Activated T-helper 1 cell treated with anti-CD3 and anti-CD28 coated beads, Interleukin-2, amount 50 U/mL, for 16 hours (primary cell): Measurements from ENCODE around the gene ACSL6.
"Not testable (repeated sequence)": the region's sequence is repeated elsewhere in the genome, so short reads cannot be mapped to it uniquely, and the experiment has no call there.

Experiments
- DNase-seq, 2 donors: peaks; one replicate each; pipeline ENCODE4 v3.0.0-alpha.2; 2020; ENCODE audit warnings: low read depth in 1 of 2, low spot score in 1 of 2

Gene ACSL6

DNA sequence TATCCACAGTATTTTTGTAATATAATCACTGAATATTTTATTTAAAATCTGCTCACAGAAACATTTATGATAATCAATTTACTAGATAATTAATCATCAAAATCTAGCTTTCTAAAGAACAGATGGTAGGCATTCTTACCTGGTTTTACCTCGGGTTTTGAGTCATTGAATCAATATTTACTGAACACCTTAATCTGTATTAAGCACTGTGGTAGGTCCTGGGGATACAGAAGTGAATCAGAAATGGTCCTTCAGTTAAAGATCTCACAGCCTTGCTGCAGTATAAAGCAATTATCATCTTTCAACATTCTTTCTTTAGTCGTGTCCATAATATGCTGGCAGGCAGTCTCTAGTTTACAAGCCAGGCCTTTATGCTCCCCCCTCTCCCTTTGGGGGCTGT is 64.0 kb downstream of the ACSL6 start:
- DNase-seq, result no peak

DNA sequence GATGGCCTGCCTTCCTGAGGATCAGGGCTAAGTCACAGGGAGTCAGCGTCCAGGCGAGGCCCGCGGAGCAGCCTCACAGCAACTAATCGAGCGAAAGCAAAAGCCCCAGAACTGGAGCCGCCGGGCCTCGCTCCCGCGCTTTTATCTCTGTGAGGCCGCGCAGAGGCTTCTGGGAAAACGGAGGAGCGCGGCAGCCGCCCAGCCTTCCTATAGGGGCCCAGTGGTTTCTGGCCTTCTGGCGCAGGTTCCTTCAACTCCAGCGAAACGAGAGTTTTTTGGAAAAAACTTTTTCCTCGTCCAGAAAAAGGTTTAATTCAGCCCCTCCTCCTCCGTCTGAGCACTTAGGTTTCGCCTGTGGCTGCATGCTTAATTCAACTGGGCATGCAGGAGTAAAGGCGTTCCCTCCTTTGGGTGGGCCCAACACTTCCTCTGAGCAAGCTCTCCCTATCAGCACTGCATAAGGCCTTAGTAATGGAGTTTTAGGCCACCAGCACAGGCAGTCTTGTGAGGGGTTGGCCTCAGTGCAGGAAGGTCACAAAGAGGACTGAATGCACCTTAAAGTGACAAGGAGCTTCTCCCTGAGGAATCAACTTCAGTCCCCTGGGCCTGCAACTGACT is 65.8 kb downstream of the ACSL6 start, which contains the start of gene MEIKIN:
Gene MEIKIN (minus strand): TSS at position 113 of the 618 bp plus-strand sequence. CDS start 158 bp downstream, outside the sequence.
- DNase-seq, result no peak

DNA sequence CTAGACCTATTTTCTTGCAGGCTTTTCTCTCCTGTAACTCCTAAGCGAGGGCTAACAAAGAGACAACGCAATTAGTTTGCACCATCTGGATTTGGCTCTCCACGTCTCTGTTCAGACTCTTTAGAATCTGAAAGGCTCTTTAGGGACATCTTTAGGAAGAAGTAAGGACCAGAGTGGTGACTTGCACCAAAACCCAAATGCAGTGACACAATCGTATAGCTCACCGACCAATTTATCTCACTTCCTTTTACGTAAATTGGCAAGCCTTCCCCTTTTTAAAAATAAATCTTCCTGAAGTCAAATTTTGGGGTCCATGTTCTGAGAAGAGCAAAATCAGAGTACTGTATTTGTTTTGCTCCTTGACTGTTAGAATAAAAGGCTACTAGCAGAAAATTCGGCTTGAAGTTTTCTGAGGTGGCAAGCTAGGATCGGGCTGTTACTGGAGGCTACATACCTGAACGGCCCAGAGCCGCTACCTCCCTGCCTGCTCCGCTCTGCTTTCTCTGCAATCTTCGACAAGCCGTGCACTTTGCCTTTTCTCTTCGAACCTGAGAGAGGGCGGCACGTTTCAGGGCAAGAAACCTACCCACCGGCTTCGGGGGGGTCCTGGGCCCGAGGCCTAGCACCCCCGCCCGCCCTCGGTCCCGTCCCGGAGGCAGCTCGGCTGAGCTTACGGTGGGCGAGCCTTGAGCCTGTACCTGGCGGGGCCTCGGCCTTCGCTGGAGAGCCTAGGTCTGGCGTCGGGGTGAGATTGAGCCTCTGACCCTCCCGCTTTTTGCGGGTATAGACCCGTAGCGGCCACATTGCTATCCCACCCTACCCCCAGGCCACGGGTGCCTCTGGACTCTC is 66.5 kb downstream of the ACSL6 start:
- DNase-seq, result no peak

DNA sequence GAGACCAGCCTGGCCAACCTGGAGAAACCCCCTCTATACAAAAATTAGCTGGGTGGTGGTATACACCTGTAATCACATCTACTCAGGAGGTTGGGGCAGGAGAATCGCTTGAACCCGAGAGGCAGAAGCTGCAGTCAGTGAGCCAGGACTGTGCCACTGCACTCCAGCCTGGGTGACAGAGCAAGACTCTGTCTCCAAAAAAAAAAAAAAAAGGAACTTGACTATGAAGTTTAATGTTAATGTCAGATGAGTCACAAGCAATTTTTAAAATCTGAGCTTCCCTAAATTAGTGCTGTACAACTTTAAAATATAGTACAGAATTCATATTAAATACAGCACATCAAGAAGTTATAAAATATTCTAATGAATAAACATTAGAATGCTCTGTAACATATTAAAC is 67.5 kb downstream of the ACSL6 start:
- DNase-seq, result no peak

DNA sequence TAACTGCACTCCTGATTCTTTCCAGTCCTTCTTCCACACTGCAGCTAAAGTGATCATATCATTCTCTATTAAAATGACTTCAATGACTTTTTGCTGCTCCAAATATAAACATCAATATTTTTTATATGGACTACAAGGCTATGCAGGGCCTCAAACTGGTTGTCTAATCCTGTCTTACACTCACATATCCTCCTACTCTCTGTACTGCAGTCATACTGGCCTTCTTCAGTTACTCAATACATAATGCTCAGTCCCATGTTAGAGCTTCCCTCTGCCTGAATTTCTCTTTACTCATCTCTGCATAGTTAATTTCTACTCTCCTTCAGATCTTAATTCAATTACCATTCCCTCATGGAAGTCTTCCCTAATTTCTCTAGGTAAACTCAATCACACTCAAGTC is 69.4 kb downstream of the ACSL6 start:
- DNase-seq, result no peak

DNA sequence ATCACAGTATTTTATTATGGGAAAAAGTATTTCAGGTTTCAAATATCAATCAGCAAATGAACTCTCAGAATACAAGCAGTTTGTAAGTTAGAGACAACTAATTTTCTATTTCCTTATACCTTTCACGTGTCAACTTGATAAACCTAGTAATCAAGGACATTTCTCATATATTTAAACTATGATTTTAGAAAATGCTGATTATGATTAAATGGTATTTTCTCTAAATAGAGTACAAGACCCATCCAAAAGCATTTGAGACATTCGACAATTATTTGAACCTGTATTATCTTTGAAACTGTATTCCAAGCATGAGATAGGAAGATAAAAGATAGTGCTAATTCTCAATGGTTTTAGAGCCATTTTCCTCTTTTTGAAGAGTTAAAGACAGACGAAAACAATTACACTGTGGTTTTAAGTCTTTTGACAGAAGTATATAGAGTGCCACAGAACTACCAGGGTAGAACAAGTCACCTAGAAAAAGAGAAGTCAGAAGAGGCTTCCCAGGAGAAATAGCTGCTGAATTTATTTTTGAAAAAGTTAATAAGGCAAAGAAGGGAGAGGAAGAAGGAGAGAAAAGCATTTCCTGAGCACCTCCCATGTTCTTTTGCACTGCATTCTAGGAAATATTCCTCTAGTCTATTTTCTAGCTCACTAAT is 71.6 kb downstream of the ACSL6 start:
- DNase-seq, result no peak

DNA sequence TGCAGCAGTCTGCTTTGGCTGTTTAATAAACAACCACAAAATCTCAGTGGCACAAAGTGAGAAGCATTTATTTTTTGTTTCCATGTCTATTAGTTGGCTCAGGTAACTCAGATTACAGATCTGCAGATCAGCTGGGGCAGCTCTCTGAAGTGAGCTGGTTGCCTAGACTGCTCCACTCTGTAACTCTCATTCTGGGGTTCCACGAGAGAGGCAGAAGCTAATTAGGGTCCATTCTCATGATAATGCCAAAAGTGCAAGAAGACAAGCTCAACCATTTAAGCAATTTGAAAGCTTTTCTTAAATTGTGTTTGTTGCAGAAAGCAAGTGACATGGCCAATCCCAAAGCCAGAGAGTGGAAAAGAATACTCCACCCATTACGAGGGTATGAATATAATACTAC is 79.2 kb downstream of the ACSL6 start:
- DNase-seq, result no peak

DNA sequence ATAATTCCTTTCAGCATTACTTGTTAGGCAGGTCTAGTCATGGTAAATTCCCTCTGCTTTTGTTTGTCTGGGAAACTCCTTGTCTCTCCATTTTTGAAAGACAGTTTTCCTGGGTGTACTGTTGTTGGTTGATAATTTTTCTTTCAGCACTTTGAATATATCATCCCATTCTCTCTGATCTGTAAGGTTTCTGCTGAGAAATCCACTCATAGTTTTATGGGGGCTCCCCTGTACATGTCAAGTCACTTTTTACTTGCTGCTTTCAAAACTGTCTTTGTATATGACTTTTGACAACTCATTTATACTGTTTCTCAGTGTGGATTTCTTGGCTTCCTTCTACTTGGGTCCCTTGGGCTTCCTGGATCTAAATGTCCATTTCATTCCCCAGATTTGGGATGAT is 82.5 kb downstream of the ACSL6 start:
- no peak for DNase-seq

DNA sequence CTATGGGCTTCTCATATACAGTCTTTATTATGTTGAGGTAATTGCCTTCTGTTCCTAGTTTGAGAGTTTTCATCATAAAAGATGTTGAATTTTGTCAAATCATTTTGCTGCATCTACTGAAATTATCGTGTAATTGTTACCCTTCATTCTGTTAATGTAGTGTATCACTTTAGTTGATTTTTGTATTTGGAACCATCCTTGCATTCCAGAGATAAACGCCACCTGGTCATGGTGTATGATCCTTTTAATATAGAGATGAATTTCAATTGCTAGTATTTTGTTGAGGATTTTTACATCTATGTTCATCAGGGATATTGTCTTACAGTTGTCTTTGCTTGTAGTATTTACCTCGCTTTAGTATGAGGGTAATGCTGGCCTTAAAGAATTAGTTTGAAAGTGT is 85.3 kb downstream of the ACSL6 start:
- DNase-seq, result no peak

DNA sequence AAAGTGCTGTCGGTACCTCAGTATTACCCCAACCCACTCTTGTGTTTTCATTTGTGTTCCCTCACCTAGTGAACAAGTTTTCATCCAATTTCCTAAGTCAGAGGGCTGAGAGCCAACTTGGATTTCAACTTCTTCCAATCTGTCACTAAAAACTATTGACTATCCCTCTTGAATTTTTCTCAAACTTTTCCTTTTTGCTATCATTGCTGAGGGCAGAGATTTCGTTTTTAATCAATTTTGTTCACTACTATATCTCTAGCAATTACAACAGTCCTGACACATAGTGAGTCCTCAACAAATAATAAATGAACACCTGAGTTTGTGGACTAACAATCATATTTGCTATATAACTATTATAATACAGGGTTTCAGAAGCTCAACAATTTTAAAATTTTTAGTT is 95.0 kb downstream of the ACSL6 start:
- no peak for DNase-seq

DNA sequence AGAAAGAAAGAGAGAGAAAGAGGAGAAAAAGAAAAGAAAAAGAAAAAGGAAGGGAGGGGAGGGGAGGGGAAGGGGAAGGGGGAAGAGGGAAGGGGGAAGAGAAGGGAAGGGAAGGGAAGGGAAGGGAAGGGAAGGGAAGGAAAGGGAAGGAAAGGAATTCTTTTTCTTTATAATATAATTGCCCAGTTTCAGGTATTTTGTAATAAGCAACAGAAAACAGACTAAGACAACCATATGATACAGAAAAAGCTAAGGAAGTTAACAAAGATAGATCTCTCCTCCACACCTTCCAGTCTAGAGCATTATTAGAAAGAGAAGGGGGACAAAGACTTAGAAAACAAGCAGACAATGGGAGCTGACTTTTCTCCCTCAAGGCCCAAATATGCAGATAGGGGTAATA is 97.0 kb downstream of the ACSL6 start:
- DNase-seq, result no peak

DNA sequence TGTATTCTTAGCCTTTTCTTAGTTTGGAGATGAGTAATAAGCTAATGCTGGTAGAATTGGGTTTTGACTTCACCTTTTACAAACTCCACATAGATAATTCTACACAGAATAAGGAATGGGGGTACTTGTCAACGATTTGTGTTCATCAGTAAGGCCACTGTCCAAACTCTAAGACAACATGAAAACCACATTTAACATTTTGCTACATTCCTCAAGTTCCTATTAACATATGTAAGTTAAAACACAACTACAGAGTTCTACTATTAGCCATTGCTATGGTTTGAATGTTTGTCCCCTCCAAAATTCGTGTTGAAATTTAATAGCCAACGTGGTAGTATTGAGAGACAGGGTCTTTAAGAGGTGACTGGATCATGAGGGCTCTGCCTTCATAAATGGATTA is 97.9 kb downstream of the ACSL6 start:
- DNase-seq, result no peak

DNA sequence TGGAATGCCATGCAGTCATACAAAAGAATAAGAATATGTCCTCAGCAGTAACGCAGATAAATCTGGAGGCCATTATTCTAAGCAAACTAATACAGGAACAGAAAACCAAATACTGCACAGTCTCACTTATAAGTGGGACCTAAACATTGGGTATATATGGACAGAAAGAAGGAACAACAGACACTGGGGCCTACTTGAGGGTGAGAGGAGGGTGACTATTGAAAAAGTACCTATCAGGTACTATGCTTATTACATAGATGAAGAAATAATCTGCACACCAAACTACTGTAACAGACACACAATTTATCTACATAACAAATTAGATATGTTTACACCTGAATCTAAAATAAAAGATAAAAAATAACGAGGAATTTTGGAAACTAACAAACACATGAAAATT is 104.8 kb downstream of the ACSL6 start:
- no peak for DNase-seq

DNA sequence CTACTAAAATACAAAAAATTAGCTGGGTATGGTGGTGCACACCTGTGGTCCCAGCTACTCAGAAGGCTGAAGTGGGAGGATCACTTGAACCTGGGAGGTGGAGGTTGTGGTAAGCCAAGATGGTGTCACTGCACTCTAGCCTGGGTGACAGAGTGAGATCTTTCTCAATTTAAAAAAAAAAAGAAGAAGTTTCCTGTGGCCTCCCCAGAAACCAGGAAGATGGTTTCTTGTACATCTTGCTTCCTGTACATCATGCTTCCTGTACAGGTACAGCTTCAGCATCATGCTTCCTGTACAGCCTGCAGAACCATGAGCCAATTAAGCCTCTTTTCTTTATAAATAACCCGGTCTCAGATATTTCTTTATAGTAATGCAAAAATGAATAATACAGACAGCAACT is 109.2 kb downstream of the ACSL6 start:
- not testable (repeated sequence) for DNase-seq
